GM10266 (cell line): ENCODE measurements around the gene UPK3A.

ENCODE experiments used
- DNase-seq: peaks from one replicate; pipeline ENCODE4 v3.0.0; 2012; ENCODE audit errors: extremely low spot score
- CTCF ChIP-seq: IDR thresholded peaks from 2 replicates; pipeline ENCODE4 v1.5.1; 2012; ENCODE audit warnings: mild to moderate bottlenecking, low read depth; ENCODE audit not compliant: control insufficient read depth, insufficient read depth; ENCODE audit errors: missing control alignments

UPK3A gene

GRCh38 chr22:45261407-45262088 is 23.2 kb upstream of the UPK3A start:
- no peak for DNase-seq
- no peak for TF ChIP-seq CTCF

GRCh38 chr22:45262195-45262930 is 22.4 kb upstream of the UPK3A start:
- no peak for DNase-seq
- no peak for TF ChIP-seq CTCF

GRCh38 chr22:45262931-45263462 is 21.8 kb upstream of the UPK3A start:
- no peak for TF ChIP-seq CTCF

GRCh38 chr22:45263463-45264269 is 21.1 kb upstream of the UPK3A start:
- peak; percentile 86 for TF ChIP-seq CTCF
- DNase-seq = peak; percentile 85

More at GRCh38 chr22:45262931-45263462, 21.8 kb upstream of the UPK3A start:
- no peak for DNase-seq

- TF ChIP-seq CTCF = no peak
- DNase-seq = no peak
Observed at GRCh38 chr22:45265535-45265934, 19.2 kb upstream of the UPK3A start.

- DNase-seq = no peak
- TF ChIP-seq CTCF = no peak
Observed at GRCh38 chr22:45268167-45268957, 16.4 kb upstream of the UPK3A start.
